ENCODE results near the gene ZBTB40. TPM values are rescaled to one million over a fixed set of nuclear protein-coding genes. Genes with fewer than 3 reads are reported as not detected.

Gene ZBTB40
- total RNA-seq, 1 experiment from 2014 or later, result 13.5 TPM

DNA sequence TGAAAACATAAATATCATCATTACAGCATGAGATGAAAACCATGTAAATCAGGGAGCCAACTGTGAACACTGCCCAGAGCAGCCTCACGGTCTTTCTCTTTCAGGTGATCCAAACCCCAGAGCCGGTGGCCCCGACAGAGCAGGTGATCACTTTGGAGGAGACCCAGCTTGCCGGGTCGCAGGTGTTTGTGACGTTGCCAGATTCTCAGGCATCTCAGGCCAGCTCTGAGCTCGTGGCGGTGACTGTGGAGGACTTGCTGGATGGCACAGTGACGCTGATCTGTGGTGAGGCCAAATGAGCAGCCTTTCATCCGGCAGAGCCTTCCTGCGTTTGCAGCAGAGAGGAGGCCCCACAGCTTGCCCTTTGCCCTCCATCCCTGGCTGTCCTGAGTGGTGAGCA is 74.4 kb downstream of the ZBTB40 start:
- DNase-seq (ENCODE audit: extremely low read depth, low read depth), result no peak

- DNase-seq (ENCODE audit: extremely low read depth, low read depth), result no peak
These were observed 75.0 kb downstream of the ZBTB40 start for GRCh38 chr1:22526677-22527076.

GRCh38 chr1:22527122-22527521 is 75.5 kb downstream of the ZBTB40 start:
- no peak for DNase-seq (ENCODE audit: extremely low read depth, low read depth)

DNA sequence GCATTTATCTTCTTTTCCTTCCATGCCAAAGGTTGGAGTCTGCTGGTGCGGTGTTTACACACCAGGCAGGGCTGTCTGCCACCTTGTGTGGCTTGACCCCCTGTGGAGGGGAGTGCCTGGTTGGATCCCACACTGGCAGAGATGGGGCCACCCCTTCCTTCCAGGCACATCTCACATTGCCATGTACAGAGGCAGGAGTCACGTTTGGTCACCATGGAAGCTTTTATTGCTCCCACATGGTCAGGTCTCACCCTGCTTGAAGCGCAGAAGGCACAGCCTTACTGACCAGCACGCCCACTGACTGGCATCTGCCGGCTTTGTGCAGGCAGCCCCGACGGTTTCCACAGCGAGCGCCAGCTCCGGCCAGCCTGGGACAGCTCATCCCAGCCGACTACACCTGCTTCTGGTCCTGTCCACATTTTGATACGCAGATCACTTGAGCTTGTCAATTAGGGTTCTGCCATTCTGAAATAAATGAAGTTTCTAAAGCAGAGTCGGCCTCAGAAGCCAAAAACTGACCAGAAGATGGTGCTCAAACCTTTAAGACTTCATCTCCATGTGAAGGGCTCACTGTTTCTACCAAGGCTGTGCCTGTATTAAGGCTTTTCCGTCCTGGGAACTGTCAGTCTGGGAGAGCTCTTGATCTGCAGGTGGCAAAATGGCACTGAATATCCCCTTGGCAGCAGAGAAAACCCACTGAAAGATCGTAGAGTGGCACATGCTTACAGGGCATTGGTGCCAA is 76.1 kb downstream of the ZBTB40 start:
- DNase-seq (ENCODE audit: extremely low read depth, low read depth), result no peak

GRCh38 chr1:22528451-22528850 is 76.8 kb downstream of the ZBTB40 start:
- DNase-seq (ENCODE audit: extremely low read depth, low read depth), result no peak

DNA sequence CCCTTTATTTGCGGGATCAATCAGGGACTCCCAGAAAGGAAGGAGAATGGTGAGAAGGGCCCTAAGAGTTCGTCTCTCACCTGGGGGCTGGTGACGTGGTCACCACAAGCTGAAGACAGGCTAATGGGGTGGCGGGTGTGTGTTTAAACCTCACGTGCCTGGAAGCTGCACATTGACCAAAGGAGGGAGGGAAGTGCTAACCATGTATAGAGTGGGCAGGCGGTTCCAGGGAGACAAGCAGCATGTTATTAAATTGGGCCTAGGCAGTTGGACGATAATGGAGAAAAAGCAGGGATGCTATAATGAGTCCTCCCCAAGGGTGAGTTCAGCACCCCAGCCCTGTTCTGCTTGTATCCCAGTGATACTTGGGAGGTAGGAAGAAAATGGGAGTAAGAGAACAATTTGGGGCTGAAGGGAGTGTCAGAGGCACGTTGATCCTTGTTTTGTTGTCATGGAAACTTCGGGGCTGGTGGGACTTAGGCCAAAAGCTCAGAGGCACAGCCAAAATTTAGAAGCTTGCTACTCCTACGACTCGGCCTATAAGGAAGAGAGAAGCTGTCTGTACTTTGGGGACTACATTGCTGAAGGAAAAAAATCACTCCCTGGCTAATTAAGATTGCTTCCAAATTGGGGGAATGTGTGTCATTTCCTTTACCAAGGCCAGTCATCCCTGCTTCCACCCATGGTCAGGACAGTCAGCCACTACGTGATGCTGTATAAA is 78.4 kb downstream of the ZBTB40 start:
- DNase-seq (ENCODE audit: extremely low read depth, low read depth), result no peak

DNA sequence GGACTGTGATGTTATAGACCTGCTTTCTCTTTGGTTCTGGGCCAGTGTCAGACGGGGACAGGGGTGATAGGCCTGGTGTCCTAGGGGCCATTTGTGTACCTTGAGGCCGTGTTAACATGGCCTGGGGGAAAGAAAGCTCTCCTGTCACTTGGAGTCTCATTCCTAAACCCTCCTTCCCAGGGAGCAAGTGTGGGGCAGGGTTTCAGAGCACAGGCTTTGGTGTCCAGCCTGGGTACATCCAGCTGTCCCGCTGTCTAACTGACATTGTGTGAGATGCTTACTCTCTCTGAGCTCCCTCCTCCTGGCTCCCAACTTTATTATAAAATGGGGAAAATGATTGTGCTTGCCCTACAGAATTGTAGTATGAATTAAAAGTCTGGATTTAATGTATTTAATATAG is 79.1 kb downstream of the ZBTB40 start:
- no peak for DNase-seq (ENCODE audit: extremely low read depth, low read depth)

- no peak for DNase-seq (ENCODE audit: extremely low read depth, low read depth)
These were observed 79.6 kb downstream of the ZBTB40 start for GRCh38 chr1:22531251-22531650.

- no peak for DNase-seq (ENCODE audit: extremely low read depth, low read depth)
These were observed 81.7 kb downstream of the ZBTB40 start for GRCh38 chr1:22533244-22533895.

- no peak for DNase-seq (ENCODE audit: extremely low read depth, low read depth)
These were observed 83.3 kb downstream of the ZBTB40 start for GRCh38 chr1:22534951-22535350.

DNA sequence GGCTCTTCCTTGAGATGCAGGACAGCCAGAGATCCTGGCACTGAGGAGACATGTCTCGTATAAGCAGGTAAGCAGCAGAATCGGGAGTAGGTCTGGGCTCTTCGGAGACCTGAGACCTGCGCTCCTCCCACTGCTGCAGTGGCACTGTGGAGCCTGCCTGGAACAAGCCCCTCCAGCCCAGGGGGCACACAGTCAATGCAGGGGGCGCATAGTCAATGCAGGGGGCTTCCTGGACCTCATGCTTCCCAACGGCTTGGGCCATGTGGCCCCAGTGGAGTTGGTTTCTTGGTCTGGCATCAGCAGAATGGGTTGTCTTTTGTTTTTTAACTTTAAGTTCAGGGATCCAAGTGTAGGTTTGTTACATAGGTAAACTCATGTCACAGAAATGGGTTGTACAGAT is 83.7 kb downstream of the ZBTB40 start:
- DNase-seq (ENCODE audit: extremely low read depth, low read depth), result no peak

GRCh38 chr1:22536506-22536905 is 84.9 kb downstream of the ZBTB40 start:
- no peak for DNase-seq (ENCODE audit: extremely low read depth, low read depth)

DNA sequence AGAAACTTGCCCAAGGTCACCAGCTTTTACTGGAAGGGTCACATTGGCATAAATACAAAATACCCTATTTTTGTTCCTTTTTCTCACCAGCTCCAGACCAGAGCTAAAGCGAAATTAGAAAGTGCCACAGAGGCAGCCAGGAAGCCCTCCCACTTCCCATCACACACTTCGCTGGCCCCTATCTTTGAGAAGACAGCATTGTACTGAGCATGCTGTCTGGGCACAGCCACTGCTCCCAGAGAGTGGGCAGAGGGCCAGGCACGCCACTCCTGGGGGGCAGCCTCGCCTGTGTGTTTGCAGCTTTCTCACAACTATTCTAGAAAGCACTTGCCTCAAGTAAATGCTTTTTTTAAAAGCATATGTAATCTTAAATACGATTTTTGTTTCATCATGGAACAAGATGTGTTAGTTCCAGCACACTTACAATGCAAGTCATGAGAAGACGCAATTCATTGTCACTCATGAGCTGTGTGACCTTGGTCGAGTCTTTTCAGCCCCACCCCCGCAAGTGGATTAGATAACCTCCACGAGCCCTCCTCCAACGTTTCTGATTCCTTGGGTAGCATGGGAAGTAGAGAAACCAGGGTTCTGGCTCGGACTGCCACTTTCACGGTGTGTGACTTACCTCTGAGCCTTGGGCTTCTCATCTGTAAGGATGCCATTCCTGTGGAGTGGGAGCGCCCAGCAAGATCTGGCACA is 85.9 kb downstream of the ZBTB40 start:
- DNase-seq (ENCODE audit: extremely low read depth, low read depth), result no peak

GRCh38 chr1:22539510-22540118 is 88.0 kb downstream of the ZBTB40 start:
- DNase-seq (ENCODE audit: extremely low read depth, low read depth), result no peak

GRCh38 chr1:22540337-22540736 is 88.7 kb downstream of the ZBTB40 start:
- no peak for DNase-seq (ENCODE audit: extremely low read depth, low read depth)

GRCh38 chr1:22542886-22543285 is 91.2 kb downstream of the ZBTB40 start:
- no peak for DNase-seq (ENCODE audit: extremely low read depth, low read depth)

DNA sequence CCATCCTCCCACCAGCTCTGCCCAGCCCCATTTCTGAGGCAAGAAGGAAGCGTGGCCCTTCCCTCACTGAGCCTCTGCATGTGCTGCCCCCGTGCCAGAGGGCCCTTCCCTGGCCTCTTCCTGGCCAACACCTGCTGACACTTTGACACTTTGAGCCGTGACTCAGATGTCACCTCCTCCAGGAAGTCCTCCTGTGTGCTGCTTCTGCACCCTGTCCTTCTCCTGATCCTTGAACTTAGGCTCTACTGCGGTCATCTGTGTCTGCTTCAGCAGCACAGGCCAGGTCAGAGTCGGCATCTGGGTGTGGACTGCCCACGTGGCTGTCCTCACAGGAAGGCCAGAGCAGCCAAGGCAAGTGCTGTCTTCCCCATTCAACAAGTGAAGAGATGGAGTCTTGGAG is 92.0 kb downstream of the ZBTB40 start:
- DNase-seq (ENCODE audit: extremely low read depth, low read depth), result no peak

DNA sequence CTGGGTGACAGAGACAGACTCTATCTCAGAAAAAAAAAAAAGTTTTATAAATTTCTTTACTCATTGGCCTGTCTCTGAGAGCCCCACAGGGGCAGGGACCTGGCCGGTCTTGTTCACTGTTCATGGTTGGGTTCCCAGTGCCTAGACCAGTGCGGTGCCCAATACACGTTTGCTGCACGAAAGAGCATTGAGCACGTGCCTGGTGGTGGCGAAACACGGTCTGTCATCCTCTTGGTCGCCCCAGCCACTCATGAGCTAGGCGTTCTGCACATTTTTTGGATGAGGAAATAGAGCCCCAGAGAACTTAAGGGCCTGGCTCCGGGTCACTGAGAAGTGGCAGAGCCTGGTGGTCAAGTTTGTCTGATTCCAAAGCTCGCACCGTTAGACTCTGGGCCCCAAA is 93.0 kb downstream of the ZBTB40 start:
- no peak for DNase-seq (ENCODE audit: extremely low read depth, low read depth)

DNA sequence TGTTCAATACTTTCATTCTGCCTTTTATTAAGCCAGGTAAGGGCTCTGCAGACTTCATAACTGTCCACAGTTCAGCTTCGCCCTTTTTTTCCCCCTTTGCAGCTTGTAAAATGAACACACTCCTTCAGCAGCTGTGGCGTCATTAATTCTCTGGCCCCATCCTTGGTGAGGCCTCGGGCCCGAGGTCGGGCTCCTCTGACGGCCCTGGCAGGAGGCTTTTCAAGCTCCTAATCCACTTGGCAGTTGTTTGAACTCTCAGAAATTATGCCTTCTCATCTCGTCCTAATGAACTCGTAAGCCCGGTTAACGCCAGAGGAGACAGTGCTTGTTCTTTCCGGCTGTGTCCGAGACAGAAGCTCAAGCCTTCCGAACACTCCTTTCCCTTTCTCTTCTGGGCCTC is 93.5 kb downstream of the ZBTB40 start:
- DNase-seq (ENCODE audit: extremely low read depth, low read depth), result no peak

- DNase-seq (ENCODE audit: extremely low read depth, low read depth), result no peak
These were observed 95.7 kb downstream of the ZBTB40 start for GRCh38 chr1:22547186-22547817.

Data from NCI-H460 (cell line).